Stimulated activated naive CD8-positive, alpha-beta T cell treated with anti-CD3 and anti-CD28 coated beads, Interleukin-15, amount 100 ng/mL, for 72 hours (primary cell): Measurements from ENCODE around the gene SULT2A1.
A peak's percentile ranks its signal among the peaks of the same experiment; 100 is the strongest.
"Not testable (repeated sequence)": the region's sequence is repeated elsewhere in the genome, so short reads cannot be mapped to it uniquely, and the experiment has no call there.

ENCODE experiments used
- ATAC-seq: fragments of 150-1000 bp; cut with Tn5 transposase; 2 replicates; pipeline ENCODE4 v1.10.0; 2021; ENCODE audit warnings: mild to moderate bottlenecking, moderate library complexity
- DNase-seq, 2 donors: peaks; one replicate each; pipeline ENCODE4 v3.0.0; 2021 to 2022
- H3K27ac Mint-ChIP-seq, 2 donors: one replicate each; pipeline ENCODE4 v1.8.0; 2022; ENCODE audit warnings: mild to moderate bottlenecking in 2 of 2, mixed read lengths in 2 of 2, moderate library complexity in 2 of 2
- H3K27me3 Mint-ChIP-seq: one replicate; pipeline ENCODE4 v1.8.0; 2022; ENCODE audit warnings: mixed read lengths
- H3K4me1 Mint-ChIP-seq: one replicate; pipeline ENCODE4 v1.8.0; 2022; ENCODE audit warnings: mild to moderate bottlenecking, mixed read lengths
- H3K4me3 Mint-ChIP-seq, 2 donors: one replicate each; pipeline ENCODE4 v1.8.0; 2022; ENCODE audit warnings: mild to moderate bottlenecking in 2 of 2, mixed read lengths in 2 of 2, moderate library complexity in 1 of 2
- H3K9me3 Mint-ChIP-seq, 2 donors: one replicate each; pipeline ENCODE4 v1.8.0; 2022; ENCODE audit warnings: mixed read lengths in 2 of 2

SULT2A1 gene

DNA sequence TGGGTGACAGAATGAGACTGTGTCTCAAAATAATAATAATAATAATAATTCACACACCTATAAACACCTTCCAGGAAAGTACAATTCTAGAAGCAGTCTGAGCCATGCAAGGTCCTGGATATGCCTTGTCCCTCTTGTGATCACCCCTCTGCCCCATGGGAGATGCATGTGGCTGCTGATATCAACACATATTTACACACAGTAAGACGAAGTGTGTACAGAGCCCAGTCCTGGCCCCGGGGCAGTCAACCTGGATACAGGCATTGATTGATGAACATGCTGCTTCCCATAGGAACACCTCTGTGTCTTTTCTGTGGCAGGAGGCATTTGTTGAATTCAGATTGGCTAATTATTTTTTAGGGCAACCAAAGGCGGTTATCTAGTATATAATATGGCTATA lies 3.2 kb downstream of the SULT2A1 start:
- Mint-ChIP-seq H3K27me3 (peaks cover 22% of the 10 kb centered on the region), H3K4me3 (no peak overlapping the region), H3K9me3 (peaks cover 5 to 7% of the 10 kb centered on the region in 2 donors), H3K27ac (no peak overlapping the region), H3K4me1 (no peaks in the 10 kb centered on the region)
- DNase-seq (no peak), ATAC-seq (no peak)

DNA sequence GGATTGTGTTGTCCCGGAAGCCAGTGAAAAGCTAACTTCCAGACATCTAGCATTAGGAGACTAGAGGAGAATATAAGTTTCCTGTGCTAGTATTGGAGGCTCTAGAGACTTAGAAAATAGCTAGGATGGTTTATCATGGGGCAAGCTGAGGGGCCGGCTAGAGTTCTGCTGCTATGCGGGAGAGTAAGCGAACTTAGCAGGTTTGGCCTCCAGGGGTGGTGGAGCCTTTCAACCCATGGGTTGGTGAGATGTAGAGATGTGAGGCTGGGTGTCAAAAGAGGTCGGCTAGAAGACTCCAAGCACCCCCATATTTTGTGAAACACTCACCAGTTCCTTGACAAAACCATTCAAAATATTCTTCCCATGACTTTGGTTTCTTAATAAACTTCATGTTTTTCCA lies 4.4 kb downstream of the SULT2A1 start:
- Mint-ChIP-seq H3K4me3 (no peak overlapping the region), H3K27me3 (peaks cover 22% of the 10 kb centered on the region), H3K4me1 (no peaks in the 10 kb centered on the region), H3K27ac (no peak overlapping the region), H3K9me3 (peaks cover 5 to 7% of the 10 kb centered on the region in 2 donors)
- ATAC-seq (no peak), DNase-seq (no peak)

DNA sequence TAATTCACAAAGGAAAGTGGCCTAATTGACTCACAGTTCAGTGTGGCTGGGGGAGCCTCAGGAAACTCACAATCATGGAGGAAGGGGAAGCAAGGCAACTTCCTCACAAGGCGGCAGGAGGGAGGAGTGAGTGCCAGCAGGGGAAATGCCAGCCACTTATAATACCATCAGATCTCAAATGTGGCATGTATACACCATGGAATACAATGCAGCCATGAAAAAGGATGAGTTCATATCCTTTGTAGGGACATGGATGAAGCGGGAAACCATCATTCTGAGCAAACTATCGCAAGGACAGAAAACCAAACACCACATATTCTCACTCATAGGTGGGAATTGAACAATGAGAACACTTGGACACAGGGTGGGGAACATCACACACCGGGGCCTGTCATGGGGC lies 6.7 kb downstream of the SULT2A1 start:
- not testable (repeated sequence) for H3K4me3 Mint-ChIP-seq, ATAC-seq, DNase-seq, H3K27ac Mint-ChIP-seq, H3K9me3 Mint-ChIP-seq, H3K4me1 Mint-ChIP-seq
- H3K27me3 Mint-ChIP-seq: peaks cover 12% of the 10 kb centered on the region

DNA sequence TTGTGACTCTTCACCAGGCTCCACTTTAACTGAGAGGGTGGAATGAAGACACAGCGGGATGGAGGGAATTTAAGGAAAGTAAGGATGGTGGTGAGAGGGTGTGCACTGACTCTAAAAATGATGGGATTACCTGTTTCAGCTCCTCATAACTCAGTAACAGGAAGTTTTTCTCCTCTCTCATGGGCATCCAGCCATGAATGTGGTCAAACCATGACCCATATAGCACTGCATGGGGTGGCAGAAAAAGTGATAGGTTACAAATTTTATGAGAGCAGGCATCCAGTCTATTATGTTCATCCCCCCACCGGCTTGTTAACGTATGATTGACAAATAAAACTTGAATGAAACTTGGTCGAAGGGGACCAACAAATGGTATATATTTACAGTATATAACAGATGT lies 7.2 kb downstream of the SULT2A1 start:
- DNase-seq (no peak), ATAC-seq (no peak)
- H3K27ac Mint-ChIP-seq: no peak overlapping the region
- peaks cover 5 to 7% of the 10 kb centered on the region in 2 donors for H3K9me3 Mint-ChIP-seq
- H3K27me3 Mint-ChIP-seq: peaks cover 17% of the 10 kb centered on the region
- no peak overlapping the region for H3K4me3 Mint-ChIP-seq
- no peaks in the 10 kb centered on the region for H3K4me1 Mint-ChIP-seq

GRCh38 chr19:47865166-47865565 lies 20.9 kb downstream of the SULT2A1 start:
- no peak for ATAC-seq
- Mint-ChIP-seq H3K4me1 (peaks cover 5% of the 10 kb centered on the region), H3K9me3 (no peaks in the 10 kb centered on the region), H3K27me3 (peaks cover 28% of the 10 kb centered on the region), H3K27ac (no peak overlapping the region), H3K4me3 (no peak overlapping the region)
- no peak for DNase-seq

- peak; percentile 95 for ATAC-seq
- DNase-seq: peak; percentile 81 to 83
- H3K4me1 Mint-ChIP-seq: peaks cover 5% of the 10 kb centered on the region
- peaks cover 30% of the 10 kb centered on the region for H3K27me3 Mint-ChIP-seq
- H3K27ac Mint-ChIP-seq: no peak overlapping the region
- H3K4me3 Mint-ChIP-seq: no peak overlapping the region
- H3K9me3 Mint-ChIP-seq: no peaks in the 10 kb centered on the region
These were observed 22.6 kb downstream of the SULT2A1 start for GRCh38 chr19:47863514-47863936.

DNA sequence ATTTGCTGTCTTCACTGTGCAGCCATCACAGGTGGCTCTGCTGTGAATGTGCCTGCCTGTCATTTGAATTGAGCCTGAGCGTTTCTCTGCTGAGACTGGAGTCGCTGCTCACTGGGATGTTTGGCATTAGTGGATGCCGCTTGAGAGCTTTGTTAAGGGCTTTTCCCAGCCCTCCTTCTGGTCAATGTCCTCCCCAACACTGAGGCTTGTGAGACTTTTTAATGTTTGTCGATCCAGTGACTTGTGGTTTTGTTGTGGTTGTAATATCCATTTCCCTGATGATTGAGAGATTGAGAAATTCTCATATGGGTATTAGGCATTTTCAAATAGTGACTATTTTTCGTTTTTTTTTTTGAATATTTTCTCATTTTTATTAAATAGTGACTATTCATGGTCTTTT lies 24.5 kb downstream of the SULT2A1 start:
- H3K27ac Mint-ChIP-seq: no peak overlapping the region
- DNase-seq (no peak), ATAC-seq (no peak)
- peaks cover 5% of the 10 kb centered on the region for H3K4me1 Mint-ChIP-seq
- no peak overlapping the region for H3K4me3 Mint-ChIP-seq
- H3K27me3 Mint-ChIP-seq: peaks cover 34% of the 10 kb centered on the region
- no peaks in the 10 kb centered on the region for H3K9me3 Mint-ChIP-seq

DNA sequence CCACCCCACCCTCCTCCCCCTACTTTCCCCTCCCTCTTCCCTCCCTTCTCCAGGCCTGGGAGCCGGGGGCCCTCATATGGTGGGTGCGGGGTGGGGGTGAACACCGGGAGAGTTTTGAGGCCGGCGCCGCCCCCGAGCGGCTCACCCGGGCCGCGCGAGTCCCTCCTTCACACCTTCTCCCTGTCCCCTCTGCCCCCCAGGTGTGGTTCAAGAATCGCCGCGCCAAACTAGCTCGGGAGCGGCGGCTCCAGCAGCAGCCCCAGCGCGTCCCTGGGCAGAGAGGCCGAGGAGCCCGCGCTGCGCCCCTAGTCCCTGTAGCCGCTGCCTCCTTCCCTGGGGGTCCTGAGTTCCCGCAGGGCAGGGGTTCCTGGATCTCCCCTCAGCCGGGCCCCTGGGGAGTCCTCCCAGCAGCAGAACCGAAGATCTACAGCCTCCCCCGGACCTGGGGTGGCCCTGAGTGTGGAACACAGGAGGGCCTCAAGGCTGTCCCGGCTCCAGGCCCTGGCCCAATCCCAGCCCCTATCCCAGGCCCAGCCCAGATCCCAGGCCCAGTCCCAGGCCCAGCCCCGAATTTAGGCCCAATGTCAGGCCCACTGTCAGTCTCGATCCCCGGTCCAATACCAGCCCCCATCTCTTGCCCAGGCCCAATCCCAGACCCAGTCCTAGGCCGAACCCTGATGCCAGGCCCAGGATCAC lies 25.4 kb downstream of the SULT2A1 start:
- ATAC-seq: no peak

DNA sequence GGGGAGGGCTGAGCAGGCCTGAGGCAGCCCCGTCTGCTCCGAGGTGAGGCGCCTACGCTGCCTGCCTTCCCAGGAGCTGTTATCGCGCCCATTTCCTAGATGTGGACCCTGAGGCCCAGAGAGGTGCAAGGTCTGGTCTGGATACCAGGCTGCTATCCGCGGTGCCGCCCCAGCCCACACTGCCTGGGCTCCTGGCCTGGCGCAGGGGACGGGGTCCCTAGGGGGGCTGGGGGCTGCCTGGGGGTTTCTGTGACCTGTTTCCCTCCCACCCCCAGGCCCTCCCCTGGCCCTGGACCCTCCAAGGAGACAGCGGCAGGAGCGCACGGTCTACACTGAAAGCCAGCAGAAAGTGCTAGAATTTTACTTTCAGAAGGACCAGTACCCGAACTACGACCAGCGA lies 26.3 kb downstream of the SULT2A1 start:
- not testable (repeated sequence) for DNase-seq, H3K9me3 Mint-ChIP-seq, H3K27ac Mint-ChIP-seq, H3K4me1 Mint-ChIP-seq, H3K4me3 Mint-ChIP-seq
- H3K27me3 Mint-ChIP-seq: peaks cover 34% of the 10 kb centered on the region
- peak; percentile 29 for ATAC-seq

More for the DNA sequence above, 25.4 kb downstream of the SULT2A1 start:
- Mint-ChIP-seq H3K4me3 (no peak overlapping the region), H3K4me1 (peaks cover 5% of the 10 kb centered on the region), H3K27me3 (peaks cover 34% of the 10 kb centered on the region), H3K9me3 (no peaks in the 10 kb centered on the region), H3K27ac (no peak overlapping the region)
- DNase-seq: no peak

DNA sequence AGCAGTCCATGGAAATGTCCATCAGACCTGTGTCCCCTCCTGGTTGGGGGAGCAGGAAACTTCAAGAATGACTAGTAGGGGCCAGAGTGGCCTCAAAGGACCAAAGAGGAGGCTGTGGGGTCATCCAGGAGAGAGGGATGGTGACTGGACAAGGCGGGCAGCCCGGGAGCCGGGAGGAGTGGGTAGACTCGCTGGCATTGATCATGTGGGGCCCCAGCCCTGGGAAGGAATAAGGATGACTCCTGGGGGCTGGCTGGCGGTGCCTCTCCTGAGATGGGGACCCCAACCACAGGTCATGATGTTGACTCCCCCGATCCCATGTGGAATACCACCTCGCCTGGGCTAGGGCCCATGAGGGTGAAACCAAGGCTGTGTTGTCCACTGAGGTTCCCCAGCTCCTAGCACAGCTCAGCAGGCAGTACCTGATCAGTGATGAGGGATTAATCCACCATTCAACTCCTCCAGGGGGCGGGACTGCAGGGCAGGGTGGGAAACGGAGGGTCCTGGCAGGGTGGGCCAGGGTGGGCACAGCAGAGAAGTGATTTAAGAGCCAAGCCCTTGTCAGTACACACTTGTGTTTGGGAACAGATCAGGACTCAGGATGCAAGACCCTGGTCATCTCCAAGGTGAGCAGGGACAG lies 27.3 kb downstream of the SULT2A1 start, which contains the start of gene TPRX2:
TSS of gene TPRX2 (plus strand) at position 590 of the 640 bp plus-strand sequence. CDS start at position 602, 12 bp downstream.
- DNase-seq, H3K9me3 Mint-ChIP-seq, H3K27ac Mint-ChIP-seq, H3K4me3 Mint-ChIP-seq, ATAC-seq: not testable (repeated sequence)
- H3K27me3 Mint-ChIP-seq: peaks cover 34% of the 10 kb centered on the region
- peaks cover 11% of the 10 kb centered on the region for H3K4me1 Mint-ChIP-seq

DNA sequence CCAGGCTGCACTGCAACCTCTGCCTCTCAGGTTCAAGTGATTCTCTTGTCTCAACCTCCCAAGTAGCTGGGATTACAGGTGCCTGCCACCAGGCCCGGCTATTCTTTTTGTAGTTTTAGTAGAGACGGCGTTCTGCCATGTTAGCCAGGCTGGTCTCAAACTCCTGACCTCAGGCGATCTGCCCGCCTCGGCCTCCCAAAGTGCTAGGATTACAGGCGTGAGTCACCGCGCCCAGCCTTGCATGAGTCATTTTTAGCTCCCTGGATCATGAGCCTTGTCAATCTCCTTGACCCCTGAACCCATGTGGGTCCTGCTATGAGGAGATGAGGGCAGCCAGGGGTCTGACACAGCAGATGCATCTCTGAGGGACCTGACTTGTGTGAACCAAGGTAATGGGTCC lies 27.9 kb downstream of the SULT2A1 start:
- not testable (repeated sequence) for H3K4me3 Mint-ChIP-seq, H3K27ac Mint-ChIP-seq, H3K9me3 Mint-ChIP-seq, H3K4me1 Mint-ChIP-seq, ATAC-seq, DNase-seq
- peaks cover 34% of the 10 kb centered on the region for H3K27me3 Mint-ChIP-seq

DNA sequence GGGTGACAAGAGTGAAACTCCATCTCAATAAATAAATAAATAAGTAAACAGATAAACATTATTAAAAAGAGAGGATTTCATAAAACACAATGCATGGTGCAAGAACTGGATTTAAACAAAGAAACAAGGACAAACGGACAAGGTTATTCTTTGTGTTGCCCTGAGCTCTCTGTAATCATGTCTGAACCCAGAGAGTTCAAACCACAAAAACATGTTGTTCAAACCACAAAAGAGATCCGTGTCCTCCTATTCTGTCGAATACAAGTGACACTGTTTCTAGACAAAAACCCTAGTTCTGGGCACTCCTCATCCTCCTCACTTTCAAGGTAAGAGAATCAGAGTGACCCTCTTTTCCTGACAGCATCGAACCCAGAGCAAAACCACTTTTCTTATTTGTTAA lies 31.7 kb downstream of the SULT2A1 start:
- ATAC-seq (no peak), DNase-seq (no peak)
- Mint-ChIP-seq H3K27ac (no peak overlapping the region), H3K4me1 (peaks cover 11% of the 10 kb centered on the region), H3K27me3 (peaks cover 37% of the 10 kb centered on the region), H3K9me3 (no peaks in the 10 kb centered on the region), H3K4me3 (no peak overlapping the region)

GRCh38 chr19:47853003-47853402 lies 33.1 kb downstream of the SULT2A1 start:
- H3K27me3 Mint-ChIP-seq: peaks cover 44% of the 10 kb centered on the region
- H3K4me1 Mint-ChIP-seq: peaks cover 22% of the 10 kb centered on the region
- no peak for DNase-seq
- no peak overlapping the region for H3K4me3 Mint-ChIP-seq
- no peaks in the 10 kb centered on the region for H3K9me3 Mint-ChIP-seq
- ATAC-seq: no peak
- H3K27ac Mint-ChIP-seq: no peak overlapping the region

DNA sequence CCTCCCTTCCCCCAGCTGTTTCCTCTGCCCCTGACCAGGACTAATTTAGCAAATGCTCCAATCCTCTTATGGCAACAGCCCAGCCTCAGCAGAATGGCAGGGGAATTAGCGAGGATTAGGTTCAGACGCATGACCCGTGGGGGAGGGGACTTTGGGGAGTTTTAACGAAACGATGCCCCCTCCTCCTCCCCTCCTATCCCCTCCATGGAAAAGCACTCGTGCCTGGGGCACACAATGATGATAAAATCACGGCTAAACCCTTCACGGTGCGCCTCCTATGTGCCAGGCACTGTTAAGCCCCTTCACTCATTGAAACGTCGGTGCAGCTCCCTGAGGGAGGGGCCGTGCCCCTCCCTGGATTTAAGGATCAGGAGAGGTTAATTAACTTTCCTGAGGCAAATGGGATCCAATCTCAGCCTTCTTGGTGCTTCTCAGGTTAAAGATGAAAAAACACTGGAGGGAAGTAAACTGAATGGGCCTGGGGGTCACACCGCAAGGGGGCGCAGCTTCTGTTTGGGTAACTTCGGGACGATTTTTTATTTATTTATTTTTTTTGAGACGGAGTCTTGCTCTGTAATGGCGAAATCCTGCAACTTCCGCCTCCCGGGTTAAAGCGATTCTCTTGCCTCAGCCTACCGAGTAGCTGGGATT lies 37.2 kb downstream of the SULT2A1 start:
- Mint-ChIP-seq H3K27me3 (peaks cover 58% of the 10 kb centered on the region), H3K4me3 (peak overlapping the region; percentile 33 to 64), H3K9me3 (no peaks in the 10 kb centered on the region), H3K27ac (no peak overlapping the region), H3K4me1 (peaks cover 15% of the 10 kb centered on the region)
- DNase-seq (peak; percentile 29 to 32), ATAC-seq (no peak)

GRCh38 chr19:47848425-47848822 lies 37.7 kb downstream of the SULT2A1 start:
- H3K27ac Mint-ChIP-seq: no peak overlapping the region
- ATAC-seq (no peak), DNase-seq (no peak)
- H3K27me3 Mint-ChIP-seq: peaks cover 55% of the 10 kb centered on the region
- H3K4me1 Mint-ChIP-seq: peaks cover 15% of the 10 kb centered on the region
- no peak overlapping the region for H3K4me3 Mint-ChIP-seq
- H3K9me3 Mint-ChIP-seq: no peaks in the 10 kb centered on the region

GRCh38 chr19:47842941-47843340 lies 43.2 kb downstream of the SULT2A1 start:
- Mint-ChIP-seq H3K27ac (no peak overlapping the region), H3K4me3 (no peak overlapping the region), H3K27me3 (peaks cover 36% of the 10 kb centered on the region), H3K4me1 (no peaks in the 10 kb centered on the region), H3K9me3 (no peaks in the 10 kb centered on the region)
- DNase-seq (no peak), ATAC-seq (no peak)
